Measurements from ENCODE around the gene PGS1. TPM values are rescaled to one million over a fixed set of nuclear protein-coding genes. Genes with fewer than 3 reads are reported as not detected.

PGS1 gene
- total RNA-seq, 1 donor = 35.4 TPM

GRCh38 chr17:78406396-78406795 lies 27.9 kb downstream of the PGS1 start:
- DNase-seq (ENCODE audit: low read depth) = no peak
- TF ChIP-seq, protein P1, sequence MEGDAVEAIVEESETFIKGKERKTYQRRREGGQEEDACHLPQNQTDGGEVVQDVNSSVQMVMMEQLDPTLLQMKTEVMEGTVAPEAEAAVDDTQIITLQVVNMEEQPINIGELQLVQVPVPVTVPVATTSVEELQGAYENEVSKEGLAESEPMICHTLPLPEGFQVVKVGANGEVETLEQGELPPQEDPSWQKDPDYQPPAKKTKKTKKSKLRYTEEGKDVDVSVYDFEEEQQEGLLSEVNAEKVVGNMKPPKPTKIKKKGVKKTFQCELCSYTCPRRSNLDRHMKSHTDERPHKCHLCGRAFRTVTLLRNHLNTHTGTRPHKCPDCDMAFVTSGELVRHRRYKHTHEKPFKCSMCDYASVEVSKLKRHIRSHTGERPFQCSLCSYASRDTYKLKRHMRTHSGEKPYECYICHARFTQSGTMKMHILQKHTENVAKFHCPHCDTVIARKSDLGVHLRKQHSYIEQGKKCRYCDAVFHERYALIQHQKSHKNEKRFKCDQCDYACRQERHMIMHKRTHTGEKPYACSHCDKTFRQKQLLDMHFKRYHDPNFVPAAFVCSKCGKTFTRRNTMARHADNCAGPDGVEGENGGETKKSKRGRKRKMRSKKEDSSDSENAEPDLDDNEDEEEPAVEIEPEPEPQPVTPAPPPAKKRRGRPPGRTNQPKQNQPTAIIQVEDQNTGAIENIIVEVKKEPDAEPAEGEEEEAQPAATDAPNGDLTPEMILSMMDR (IDR thresholded peaks at IDR 0.05; ENCODE audit: insufficient read depth, low read depth, low read length) = no peak
- no peak overlapping the region for H3K4me3 ChIP-seq (ENCODE audit: low read depth, low read length)

DNA sequence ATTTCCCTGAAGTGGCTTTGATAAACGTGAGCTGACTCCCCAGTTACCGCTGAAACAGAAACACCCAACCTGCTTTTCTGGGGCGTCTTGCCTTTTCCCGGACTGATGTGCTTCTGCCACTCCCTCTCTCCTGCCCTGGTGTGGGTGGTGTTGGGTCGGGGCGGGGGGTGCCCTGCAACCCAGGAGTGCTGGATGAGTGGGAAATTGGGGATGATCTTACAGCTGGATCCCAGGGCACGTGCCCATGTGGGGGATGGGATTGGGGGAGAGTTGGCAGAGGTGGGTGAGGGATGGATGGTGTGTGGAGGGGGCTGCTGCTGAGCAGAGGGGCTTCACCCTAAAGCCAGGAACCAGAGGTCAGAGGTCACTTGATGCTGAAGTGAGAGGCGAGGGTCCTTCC lies 28.5 kb downstream of the PGS1 start:
- no peak for DNase-seq (ENCODE audit: low read depth)
- no peak overlapping the region for H3K4me3 ChIP-seq (ENCODE audit: low read depth, low read length)
- TF ChIP-seq, protein P1 (IDR thresholded peaks at IDR 0.05; ENCODE audit: insufficient read depth, low read depth, low read length) = no peak

- TF ChIP-seq, protein P1 (IDR thresholded peaks at IDR 0.05; ENCODE audit: insufficient read depth, low read depth, low read length) = no peak
- peak; percentile 40 for DNase-seq (ENCODE audit: low read depth)
- no peak overlapping the region for H3K4me3 ChIP-seq (ENCODE audit: low read depth, low read length)
Measured at GRCh38 chr17:78407387-78408000, 29.0 kb downstream of the PGS1 start.

DNA sequence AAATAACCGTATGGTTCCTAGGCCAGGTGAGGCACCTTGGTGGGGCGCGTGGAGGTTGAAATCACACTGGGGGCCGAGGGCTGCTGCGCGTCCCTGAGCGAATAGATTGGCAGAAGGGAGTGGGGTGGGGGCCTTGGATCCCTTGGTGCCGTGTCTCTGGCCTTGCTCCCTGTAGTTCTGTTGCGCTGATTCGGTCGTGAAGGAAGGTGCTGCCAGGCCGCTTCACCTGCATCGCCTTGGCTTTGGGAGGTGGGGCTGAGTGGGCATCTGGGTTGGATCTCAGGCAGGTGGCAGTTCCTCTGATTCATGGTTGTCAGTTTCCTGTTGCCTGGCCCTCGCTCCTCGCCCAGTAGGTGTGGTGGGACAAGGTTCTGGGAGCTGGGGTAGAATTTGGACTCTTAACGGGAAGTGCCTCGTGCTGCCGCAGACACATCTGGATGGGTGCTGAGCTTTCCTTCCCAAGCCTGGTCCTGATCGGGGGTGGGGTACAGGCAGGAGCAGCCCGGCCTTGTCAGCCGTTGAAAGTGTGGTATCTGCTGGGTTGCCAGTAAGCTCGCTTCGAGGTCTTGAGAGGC lies 30.1 kb downstream of the PGS1 start:
- TF ChIP-seq, protein P1 (IDR thresholded peaks at IDR 0.05; ENCODE audit: insufficient read depth, low read depth, low read length) = no peak
- DNase-seq (ENCODE audit: low read depth) = no peak
- H3K4me3 ChIP-seq (ENCODE audit: low read depth, low read length) = no peak overlapping the region

- no peak for DNase-seq (ENCODE audit: low read depth)
- no peak overlapping the region for H3K4me3 ChIP-seq (ENCODE audit: low read depth, low read length)
- TF ChIP-seq, protein P1 (IDR thresholded peaks at IDR 0.05; ENCODE audit: insufficient read depth, low read depth, low read length) = no peak
Measured at GRCh38 chr17:78409191-78409928, 30.9 kb downstream of the PGS1 start.

GRCh38 chr17:78411241-78411857 lies 32.9 kb downstream of the PGS1 start:
- TF ChIP-seq, protein P1 (IDR thresholded peaks at IDR 0.05; ENCODE audit: insufficient read depth, low read depth, low read length) = no peak
- peak; percentile 92 for DNase-seq (ENCODE audit: low read depth)
- no peak overlapping the region for H3K4me3 ChIP-seq (ENCODE audit: low read depth, low read length)

Measured in fibroblast of villous mesenchyme (primary cell).